Measurements from ENCODE around the gene KIAA1586.

KIAA1586 gene

DNA sequence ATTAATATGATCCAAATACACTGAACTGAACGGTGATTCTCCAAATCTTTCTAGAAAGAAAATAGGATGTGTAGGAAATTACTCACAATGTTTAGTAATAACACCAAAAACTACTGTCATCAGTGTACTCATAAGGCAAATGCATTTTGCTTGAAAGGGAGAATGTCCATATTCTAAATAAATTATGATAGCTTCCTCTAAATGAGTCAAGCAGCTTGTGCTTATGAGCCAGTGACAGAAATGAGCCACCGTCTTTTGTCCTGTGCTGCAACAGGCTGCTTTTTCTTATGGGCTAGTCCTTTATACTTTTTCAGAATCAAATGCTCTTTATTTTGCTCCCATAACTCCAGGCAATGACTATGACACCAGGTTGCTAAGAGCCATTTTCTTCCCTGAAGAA is 39.0 kb downstream of the KIAA1586 start:
- H3K56ac ChIP-seq (ENCODE audit: low read length): no peak overlapping the region
- no peak overlapping the region for H4K5ac ChIP-seq (ENCODE audit: low read length)

DNA sequence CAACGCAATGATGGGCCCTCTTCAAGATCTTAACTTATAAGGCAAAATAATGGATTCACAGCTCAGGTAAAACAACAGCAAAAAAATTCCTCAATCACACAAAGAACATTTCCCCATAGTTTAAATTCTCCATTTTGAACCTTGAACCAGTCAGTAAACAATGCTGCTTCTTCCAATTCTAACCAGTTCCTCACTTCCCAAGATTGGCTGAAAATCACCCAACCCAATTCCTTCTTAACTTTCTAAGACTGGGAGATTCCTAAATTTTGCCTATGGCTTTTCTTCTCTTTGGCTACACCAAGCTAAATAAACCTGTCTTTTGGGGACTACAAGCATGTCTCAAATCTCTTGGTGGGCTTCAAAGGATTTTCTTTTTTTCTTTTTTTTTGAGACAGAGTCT is 40.4 kb downstream of the KIAA1586 start:
- no peak overlapping the region for H3K27ac ChIP-seq (ENCODE audit: low read depth, low read length)
- DNase-seq: no peak
- peaks cover 5% of the 10 kb centered on the region for H3K4me1 ChIP-seq (ENCODE audit: control insufficient read depth, low read depth, low read length)
- H2AK5ac ChIP-seq (ENCODE audit: low read length): no peak overlapping the region
- no peak overlapping the region for H4K8ac ChIP-seq (ENCODE audit: low read depth, low read length)
- no peaks in the 10 kb centered on the region for H3K79me1 ChIP-seq (ENCODE audit: low read length)
- no peaks in the 10 kb centered on the region for H3K36me3 ChIP-seq (ENCODE audit: control insufficient read depth, insufficient read depth, low read length)
- no peak overlapping the region for H3K56ac ChIP-seq (ENCODE audit: low read length)
- H3K9ac ChIP-seq (ENCODE audit: low read length): no peak overlapping the region
- H2BK5ac ChIP-seq (ENCODE audit: low read length): no peak overlapping the region
- no CpG with 5 or more reads among the region's 1 CpG for WGBS (ENCODE audit: extremely low coverage, insufficient coverage, low lambda C conversion rate)
- peaks cover 4% of the 10 kb centered on the region for H3K79me2 ChIP-seq (ENCODE audit: control insufficient read depth, insufficient read depth, low read length)
- no peak overlapping the region for H3K4ac ChIP-seq (ENCODE audit: low read depth, low read length)
- H3K27me3 ChIP-seq (ENCODE audit: insufficient read depth, low read length, poor library complexity): no peaks in the 10 kb centered on the region
- no peak overlapping the region for H3K18ac ChIP-seq (ENCODE audit: low read length)
- no peak overlapping the region for H2BK15ac ChIP-seq (replicated peaks; ENCODE audit: low read depth)
- H4K5ac ChIP-seq (ENCODE audit: low read length): no peak overlapping the region
- H3K4me3 ChIP-seq (ENCODE audit: low read length): no peak overlapping the region
- H3K23ac ChIP-seq (ENCODE audit: low read length): no peak overlapping the region
- H2BK120ac ChIP-seq (ENCODE audit: low read depth, low read length): no peak overlapping the region
- H3K4me2 ChIP-seq (ENCODE audit: low read length): no peak overlapping the region

More for the DNA sequence above, 39.0 kb downstream of the KIAA1586 start:
- Histone ChIP-seq H3K9ac (ENCODE audit: low read length) (no peak overlapping the region), H2BK15ac (replicated peaks; ENCODE audit: low read depth) (no peak overlapping the region), H2BK5ac (ENCODE audit: low read length) (no peak overlapping the region), H3K36me3 (ENCODE audit: control insufficient read depth, insufficient read depth, low read length) (no peaks in the 10 kb centered on the region), H3K79me1 (ENCODE audit: low read length) (no peaks in the 10 kb centered on the region), H3K23ac (ENCODE audit: low read length) (no peak overlapping the region), H4K8ac (ENCODE audit: low read depth, low read length) (no peak overlapping the region), H3K27me3 (ENCODE audit: insufficient read depth, low read length, poor library complexity) (no peaks in the 10 kb centered on the region), H3K4me3 (ENCODE audit: low read length) (no peak overlapping the region), H3K4me2 (ENCODE audit: low read length) (no peak overlapping the region), H3K18ac (ENCODE audit: low read length) (no peak overlapping the region), H2BK120ac (ENCODE audit: low read depth, low read length) (no peak overlapping the region), H2AK5ac (ENCODE audit: low read length) (no peak overlapping the region), H3K79me2 (ENCODE audit: control insufficient read depth, insufficient read depth, low read length) (no peaks in the 10 kb centered on the region), H3K27ac (ENCODE audit: low read depth, low read length) (no peak overlapping the region), H3K4ac (ENCODE audit: low read depth, low read length) (no peak overlapping the region), H3K4me1 (ENCODE audit: control insufficient read depth, low read depth, low read length) (peaks cover 5% of the 10 kb centered on the region)
- no CpG with 5 or more reads among the region's 2 CpGs for WGBS (ENCODE audit: extremely low coverage, insufficient coverage, low lambda C conversion rate)
- no peak for DNase-seq

DNA sequence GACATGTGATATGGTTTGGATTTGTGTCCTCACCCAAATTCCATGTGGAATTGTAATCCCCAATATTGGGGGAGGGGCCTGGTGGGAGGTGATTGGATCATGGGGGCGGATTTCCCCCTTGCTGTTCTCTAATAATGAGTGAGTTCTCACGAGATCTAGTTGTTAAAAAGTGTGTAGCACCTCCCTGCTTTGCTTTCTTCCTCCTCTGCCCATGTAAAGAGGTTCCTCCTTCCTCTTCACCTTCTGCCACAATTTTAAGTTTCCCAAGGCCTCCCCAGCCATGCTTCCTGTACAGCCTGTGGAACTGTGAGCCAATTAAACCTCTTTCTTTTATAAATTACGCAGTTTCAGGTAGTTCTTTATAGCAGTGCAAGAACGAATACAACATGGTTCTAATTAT is 41.4 kb downstream of the KIAA1586 start:
- H3K36me3 ChIP-seq (ENCODE audit: control insufficient read depth, insufficient read depth, low read length): no peaks in the 10 kb centered on the region
- no peak overlapping the region for H3K18ac ChIP-seq (ENCODE audit: low read length)
- H3K27me3 ChIP-seq (ENCODE audit: insufficient read depth, low read length, poor library complexity): no peaks in the 10 kb centered on the region
- no CpG with 5 or more reads among the region's 4 CpGs for WGBS (ENCODE audit: extremely low coverage, insufficient coverage, low lambda C conversion rate)
- H2AK5ac ChIP-seq (ENCODE audit: low read length): no peak overlapping the region
- no peak overlapping the region for H3K56ac ChIP-seq (ENCODE audit: low read length)
- no peak overlapping the region for H3K23ac ChIP-seq (ENCODE audit: low read length)
- no peak overlapping the region for H4K5ac ChIP-seq (ENCODE audit: low read length)
- H3K4ac ChIP-seq (ENCODE audit: low read depth, low read length): no peak overlapping the region
- peak; percentile 16 for DNase-seq
- no peak overlapping the region for H2BK15ac ChIP-seq (replicated peaks; ENCODE audit: low read depth)
- H3K27ac ChIP-seq (ENCODE audit: low read depth, low read length): no peak overlapping the region
- H3K4me2 ChIP-seq (ENCODE audit: low read length): no peak overlapping the region
- no peak overlapping the region for H2BK120ac ChIP-seq (ENCODE audit: low read depth, low read length)
- no peak overlapping the region for H3K9ac ChIP-seq (ENCODE audit: low read length)
- peaks cover 1% of the 10 kb centered on the region for H3K4me1 ChIP-seq (ENCODE audit: control insufficient read depth, low read depth, low read length)
- H3K79me2 ChIP-seq (ENCODE audit: control insufficient read depth, insufficient read depth, low read length): peaks cover 7% of the 10 kb centered on the region
- H2BK5ac ChIP-seq (ENCODE audit: low read length): no peak overlapping the region
- no peak overlapping the region for H3K4me3 ChIP-seq (ENCODE audit: low read length)
- no peak overlapping the region for H4K8ac ChIP-seq (ENCODE audit: low read depth, low read length)
- no peaks in the 10 kb centered on the region for H3K79me1 ChIP-seq (ENCODE audit: low read length)

DNA sequence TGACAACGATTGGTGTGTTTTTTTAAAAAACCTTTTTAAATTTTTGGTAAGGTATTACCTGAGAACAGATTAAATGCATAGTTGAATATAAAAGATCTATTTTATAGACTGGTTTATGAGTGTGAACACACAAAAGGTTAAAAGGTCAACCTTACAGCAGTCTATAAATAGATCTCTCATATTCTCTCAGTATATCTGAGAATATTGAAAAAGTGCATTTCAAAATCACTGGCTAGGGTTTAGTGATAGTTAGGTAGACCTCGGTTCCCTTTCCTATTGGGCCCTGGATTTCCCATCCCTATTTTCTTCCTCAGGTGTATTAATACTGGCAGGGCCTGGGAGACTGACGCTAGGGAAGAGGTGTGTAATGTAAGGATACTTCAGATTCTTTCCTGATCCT is 42.8 kb downstream of the KIAA1586 start:
- no peaks in the 10 kb centered on the region for H3K36me3 ChIP-seq (ENCODE audit: control insufficient read depth, insufficient read depth, low read length)
- no CpG with 5 or more reads among the region's 3 CpGs for WGBS (ENCODE audit: extremely low coverage, insufficient coverage, low lambda C conversion rate)

DNA sequence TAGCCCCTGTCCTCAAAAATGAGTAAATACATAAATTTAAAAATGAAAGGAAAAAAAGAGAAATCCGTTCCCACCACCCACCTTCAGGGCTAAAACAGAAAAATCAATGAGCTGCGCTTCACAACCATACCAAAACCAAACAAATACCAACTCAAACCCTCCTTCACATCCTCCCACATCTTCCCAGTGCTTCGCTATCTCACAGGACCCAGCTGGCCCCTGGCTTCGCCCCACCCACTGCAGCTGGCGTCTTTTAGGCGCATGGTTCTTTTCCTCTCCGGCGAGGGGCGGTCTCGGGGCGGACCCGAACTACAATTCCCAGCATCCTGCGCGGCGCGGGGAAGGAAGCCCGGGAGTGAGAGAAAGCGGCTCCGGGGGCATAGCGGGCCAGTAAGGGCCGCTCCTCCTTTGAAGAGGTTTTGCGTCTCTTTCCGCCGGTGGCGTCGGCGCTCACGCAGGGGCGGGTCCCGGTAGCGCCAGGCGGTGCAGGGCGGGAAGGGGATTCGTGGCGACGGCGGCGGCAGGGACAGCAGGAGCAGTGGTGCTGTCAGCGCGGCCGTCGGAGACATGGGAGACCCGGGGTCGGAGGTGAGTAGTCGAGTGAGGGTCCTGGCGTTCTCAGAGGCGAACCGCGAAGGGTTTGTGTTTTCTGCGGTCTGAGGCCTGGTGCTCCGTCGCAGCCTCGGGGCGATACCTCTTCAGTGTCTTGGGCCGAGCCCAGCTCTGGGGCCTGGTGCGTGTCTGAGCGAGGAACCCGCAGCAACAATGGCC is 43.4 kb downstream of the KIAA1586 start, which contains the start of gene ZNF451:
Gene ZNF451 (plus strand): TSS at position 502 of the 771 bp plus-strand sequence. CDS start 66 bp downstream, at position 568.
- H3K18ac ChIP-seq (ENCODE audit: low read length): no peak within 1 kb of the TSS

More for the DNA sequence above, 42.8 kb downstream of the KIAA1586 start:
- Histone ChIP-seq H3K79me2 (ENCODE audit: control insufficient read depth, insufficient read depth, low read length) (peaks cover 10% of the 10 kb centered on the region), H4K5ac (ENCODE audit: low read length) (no peak overlapping the region), H3K4ac (ENCODE audit: low read depth, low read length) (no peak overlapping the region), H3K23ac (ENCODE audit: low read length) (no peak overlapping the region), H3K27ac (ENCODE audit: low read depth, low read length) (no peak overlapping the region), H3K9ac (ENCODE audit: low read length) (no peak overlapping the region), H3K4me1 (ENCODE audit: control insufficient read depth, low read depth, low read length) (peaks cover 1% of the 10 kb centered on the region), H2AK5ac (ENCODE audit: low read length) (no peak overlapping the region), H3K56ac (ENCODE audit: low read length) (peak overlapping the region; percentile 73), H4K8ac (ENCODE audit: low read depth, low read length) (no peak overlapping the region), H3K4me2 (ENCODE audit: low read length) (no peak overlapping the region), H3K79me1 (ENCODE audit: low read length) (peaks cover 1% of the 10 kb centered on the region), H3K27me3 (ENCODE audit: insufficient read depth, low read length, poor library complexity) (no peaks in the 10 kb centered on the region), H3K4me3 (ENCODE audit: low read length) (no peak overlapping the region), H2BK15ac (replicated peaks; ENCODE audit: low read depth) (no peak overlapping the region), H2BK5ac (ENCODE audit: low read length) (no peak overlapping the region), H2BK120ac (ENCODE audit: low read depth, low read length) (no peak overlapping the region), H3K18ac (ENCODE audit: low read length) (no peak overlapping the region)
- no peak for DNase-seq

More for the DNA sequence above, 43.4 kb downstream of the KIAA1586 start, which contains the start of gene ZNF451:
- Histone ChIP-seq H3K79me2 (ENCODE audit: control insufficient read depth, insufficient read depth, low read length) (peaks cover 11% of the 10 kb centered on the region), H4K5ac (ENCODE audit: low read length) (no peak within 1 kb of the TSS), H3K4me3 (ENCODE audit: low read length) (peak within 1 kb of the TSS; percentile 61), H3K23ac (ENCODE audit: low read length) (no peak within 1 kb of the TSS), H2AK5ac (ENCODE audit: low read length) (no peak within 1 kb of the TSS), H2BK5ac (ENCODE audit: low read length) (no peak within 1 kb of the TSS), H3K36me3 (ENCODE audit: control insufficient read depth, insufficient read depth, low read length) (no peaks in the 10 kb centered on the region), H3K27ac (ENCODE audit: low read depth, low read length) (peak within 1 kb of the TSS; percentile 79), H3K4me2 (ENCODE audit: low read length) (no peak within 1 kb of the TSS), H3K4me1 (ENCODE audit: control insufficient read depth, low read depth, low read length) (peaks cover 1% of the 10 kb centered on the region), H3K56ac (ENCODE audit: low read length) (peak within 1 kb of the TSS; percentile 94), H3K9ac (ENCODE audit: low read length) (peak within 1 kb of the TSS; percentile 81), H3K4ac (ENCODE audit: low read depth, low read length) (no peak within 1 kb of the TSS), H4K8ac (ENCODE audit: low read depth, low read length) (no peak within 1 kb of the TSS), H2BK15ac (replicated peaks; ENCODE audit: low read depth) (no peak within 1 kb of the TSS), H3K79me1 (ENCODE audit: low read length) (peaks cover 1% of the 10 kb centered on the region), H2BK120ac (ENCODE audit: low read depth, low read length) (no peak within 1 kb of the TSS), H3K27me3 (ENCODE audit: insufficient read depth, low read length, poor library complexity) (no peaks in the 10 kb centered on the region)
- no CpG with 5 or more reads among the region's 58 CpGs for WGBS (ENCODE audit: extremely low coverage, insufficient coverage, low lambda C conversion rate)
- peak; percentile 99 for DNase-seq

All from mesendoderm (in vitro differentiated cells).